Glutamatergic neuron (in vitro differentiated cells): ENCODE data around the gene ASCL1. TPM values are rescaled to one million over a fixed set of nuclear protein-coding genes. Genes with fewer than 3 reads are reported as not detected.

Source experiments
- DNase-seq: peaks from one replicate; pipeline ENCODE4 v3.0.0; 2022
- H3K27ac Mint-ChIP-seq: one replicate; pipeline ENCODE4 v1.8.0; 2020; ENCODE audit warnings: mild to moderate bottlenecking, mixed read lengths, inconsistent platforms; ENCODE audit not compliant: unreplicated experiment
- H3K27me3 Mint-ChIP-seq: one replicate; pipeline ENCODE4 v1.8.0; 2020; ENCODE audit warnings: mild to moderate bottlenecking, moderate library complexity, mixed read lengths, inconsistent platforms; ENCODE audit not compliant: unreplicated experiment
- H3K36me3 Mint-ChIP-seq: one replicate; pipeline ENCODE4 v1.8.0; 2020; ENCODE audit warnings: mild to moderate bottlenecking, mixed read lengths, inconsistent platforms; ENCODE audit not compliant: unreplicated experiment
- H3K4me1 Mint-ChIP-seq: one replicate; pipeline ENCODE4 v1.8.0; 2020; ENCODE audit warnings: mild to moderate bottlenecking, low read depth, mixed read lengths, inconsistent platforms; ENCODE audit not compliant: unreplicated experiment
- H3K4me3 Mint-ChIP-seq: one replicate; pipeline ENCODE4 v1.8.0; 2020; ENCODE audit warnings: mild to moderate bottlenecking, mixed read lengths, inconsistent platforms; ENCODE audit not compliant: unreplicated experiment
- H3K9me3 Mint-ChIP-seq: one replicate; pipeline ENCODE4 v1.8.0; 2020; ENCODE audit warnings: mild to moderate bottlenecking, moderate library complexity, mixed read lengths, inconsistent platforms; ENCODE audit not compliant: unreplicated experiment
- CTCF ChIP-seq: fragments of 200-600 bp; sonication (generic); IDR thresholded peaks from one replicate; pipeline ENCODE4 v1.5.0; 2021; ENCODE audit not compliant: partially characterized antibody, unreplicated experiment
- total RNA-seq: library from RNA; stranded (reverse); fragmentation: NEBNext Ultra II Directional; extraction: Animal tissue kit (Norgen Biotek cat#: 25700); gene quantifications from one replicate; pipeline ENCODE4 v1.2.1, GENCODE V29; 2021; ENCODE audit not compliant: unreplicated experiment

ASCL1 gene
- total RNA-seq, 1 donor from 2014 or later, result not detected

GRCh38 chr12:102950950-102951619 is 6.4 kb upstream of the ASCL1 start:
- Mint-ChIP-seq H3K27ac (no peak overlapping the region), H3K27me3 (peaks cover 27% of the 10 kb centered on the region), H3K4me3 (peak overlapping the region; percentile 88), H3K4me1 (peaks cover 15% of the 10 kb centered on the region), H3K9me3 (no peaks in the 10 kb centered on the region), H3K36me3 (no peaks in the 10 kb centered on the region)
- no peak for TF ChIP-seq CTCF
- no peak for DNase-seq

GRCh38 chr12:102951841-102952240 is 5.6 kb upstream of the ASCL1 start:
- TF ChIP-seq CTCF, result no peak
- no peak for DNase-seq
- H3K4me1 Mint-ChIP-seq, result peaks cover 18% of the 10 kb centered on the region
- peak overlapping the region; percentile 27 for H3K4me3 Mint-ChIP-seq
- peaks cover 28% of the 10 kb centered on the region for H3K27me3 Mint-ChIP-seq
- H3K27ac Mint-ChIP-seq, result no peak overlapping the region
- peaks cover under 1% of the 10 kb centered on the region for H3K9me3 Mint-ChIP-seq
- H3K36me3 Mint-ChIP-seq, result no peaks in the 10 kb centered on the region

- no peak for DNase-seq
- Mint-ChIP-seq H3K27me3 (peaks cover 35% of the 10 kb centered on the region), H3K9me3 (peaks cover 7% of the 10 kb centered on the region), H3K4me1 (peaks cover 21% of the 10 kb centered on the region), H3K4me3 (no peak overlapping the region), H3K27ac (no peak overlapping the region), H3K36me3 (no peaks in the 10 kb centered on the region)
- no peak for TF ChIP-seq CTCF
These were observed 4.3 kb upstream of the ASCL1 start for GRCh38 chr12:102953221-102953620.

DNA sequence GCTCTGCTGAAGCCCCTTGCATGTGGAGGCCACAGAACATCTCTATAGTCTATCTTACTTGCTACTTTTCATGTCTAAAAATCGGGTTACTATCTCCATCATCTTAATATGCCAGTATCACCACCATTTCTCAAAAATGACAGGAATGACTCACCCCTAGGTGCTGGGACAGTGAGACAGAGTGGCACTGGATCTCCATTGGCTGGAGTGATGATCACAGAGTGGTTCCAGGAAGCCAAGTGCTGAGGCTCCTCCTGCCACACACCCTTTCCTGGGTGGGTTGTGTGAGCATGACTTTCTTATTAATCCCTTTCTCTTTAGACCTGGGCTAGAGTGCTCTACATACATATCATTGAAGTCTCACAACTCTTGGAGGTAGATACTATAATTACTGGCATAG is 3.3 kb upstream of the ASCL1 start:
- Mint-ChIP-seq H3K9me3 (peaks cover 11% of the 10 kb centered on the region), H3K4me3 (no peak overlapping the region), H3K4me1 (peaks cover 20% of the 10 kb centered on the region), H3K36me3 (no peaks in the 10 kb centered on the region), H3K27ac (no peak overlapping the region), H3K27me3 (peaks cover 39% of the 10 kb centered on the region)
- DNase-seq, result no peak
- TF ChIP-seq CTCF, result no peak

DNA sequence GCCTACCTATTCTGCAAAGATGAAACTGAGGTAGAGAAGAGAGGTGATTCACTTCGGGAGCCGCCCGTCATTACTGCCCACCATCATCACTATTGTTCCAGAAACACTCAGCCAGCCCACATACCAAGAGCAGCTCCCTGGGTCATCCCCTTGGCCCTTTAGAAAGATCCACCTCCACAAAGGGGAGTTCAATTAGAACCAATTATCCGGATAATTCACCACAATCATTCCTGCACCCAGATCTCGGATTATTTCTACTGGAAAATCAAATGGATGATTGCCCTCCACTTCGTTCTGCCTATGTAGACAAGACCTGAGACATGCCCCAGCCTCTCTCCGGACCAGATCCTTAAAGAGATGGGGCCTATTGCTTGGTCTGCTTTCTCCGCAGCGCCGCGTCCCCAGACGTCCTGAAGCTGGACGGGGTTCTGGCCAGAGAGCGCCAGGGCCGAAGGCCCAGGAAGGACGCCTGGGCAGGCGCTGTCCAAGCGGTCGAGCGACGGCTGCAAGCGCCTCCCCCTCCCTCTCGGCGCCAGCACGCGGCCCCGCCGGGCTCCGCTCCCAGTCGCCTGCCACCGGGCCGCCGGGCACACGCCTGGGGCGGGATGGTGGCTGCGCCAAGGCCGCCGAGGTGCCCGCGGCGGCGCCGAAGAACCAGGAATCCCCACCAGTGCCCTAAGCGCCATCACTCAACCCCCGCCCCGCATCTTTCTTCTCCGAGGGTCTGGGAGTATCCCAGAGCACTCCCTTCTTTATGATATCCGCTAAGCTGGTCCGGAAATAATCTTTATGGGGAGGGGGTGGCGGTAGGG is 1.3 kb upstream of the ASCL1 start:
- DNase-seq, result peak; percentile 49
- Mint-ChIP-seq H3K36me3 (no peaks in the 10 kb centered on the region), H3K9me3 (peaks cover 11% of the 10 kb centered on the region), H3K27ac (no peak overlapping the region), H3K27me3 (peaks cover 40% of the 10 kb centered on the region), H3K4me3 (peak overlapping the region; percentile 91), H3K4me1 (peaks cover 9% of the 10 kb centered on the region)
- no peak for TF ChIP-seq CTCF
